ENCODE data around the gene PPP1R10.
A peak's percentile ranks its signal among the peaks of the same experiment; 100 is the strongest.

The PPP1R10 gene

DNA sequence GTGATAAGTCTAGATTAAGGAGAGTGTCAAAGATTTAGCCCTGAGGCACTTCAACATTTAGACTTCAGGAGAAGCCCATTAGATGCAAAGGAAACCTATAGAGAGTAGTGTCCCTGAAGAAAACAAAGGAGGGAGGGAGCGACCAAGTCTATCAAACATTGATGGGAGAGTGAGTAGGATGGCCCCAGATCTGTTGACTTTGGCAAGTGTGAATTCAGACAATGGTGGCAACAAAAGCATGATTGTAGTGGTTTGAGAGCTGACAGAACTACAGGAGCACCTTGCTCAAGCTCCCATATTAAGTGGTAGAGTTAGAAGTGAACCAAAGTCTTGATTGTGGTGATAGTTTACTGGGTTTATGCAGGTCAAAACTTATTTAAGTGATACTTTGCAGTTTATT is 46.8 kb downstream of the PPP1R10 start:
- H3K27me3 ChIP-seq, result no peaks in the 10 kb centered on the region
- peak overlapping the region; percentile 87 for H3K4me3 ChIP-seq (ENCODE audit: low read depth, low read length)
- TF ChIP-seq, protein P1, sequence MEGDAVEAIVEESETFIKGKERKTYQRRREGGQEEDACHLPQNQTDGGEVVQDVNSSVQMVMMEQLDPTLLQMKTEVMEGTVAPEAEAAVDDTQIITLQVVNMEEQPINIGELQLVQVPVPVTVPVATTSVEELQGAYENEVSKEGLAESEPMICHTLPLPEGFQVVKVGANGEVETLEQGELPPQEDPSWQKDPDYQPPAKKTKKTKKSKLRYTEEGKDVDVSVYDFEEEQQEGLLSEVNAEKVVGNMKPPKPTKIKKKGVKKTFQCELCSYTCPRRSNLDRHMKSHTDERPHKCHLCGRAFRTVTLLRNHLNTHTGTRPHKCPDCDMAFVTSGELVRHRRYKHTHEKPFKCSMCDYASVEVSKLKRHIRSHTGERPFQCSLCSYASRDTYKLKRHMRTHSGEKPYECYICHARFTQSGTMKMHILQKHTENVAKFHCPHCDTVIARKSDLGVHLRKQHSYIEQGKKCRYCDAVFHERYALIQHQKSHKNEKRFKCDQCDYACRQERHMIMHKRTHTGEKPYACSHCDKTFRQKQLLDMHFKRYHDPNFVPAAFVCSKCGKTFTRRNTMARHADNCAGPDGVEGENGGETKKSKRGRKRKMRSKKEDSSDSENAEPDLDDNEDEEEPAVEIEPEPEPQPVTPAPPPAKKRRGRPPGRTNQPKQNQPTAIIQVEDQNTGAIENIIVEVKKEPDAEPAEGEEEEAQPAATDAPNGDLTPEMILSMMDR (IDR thresholded peaks at IDR 0.05; ENCODE audit: low read depth, low read length), result no peak
- H3K4me1 ChIP-seq, result no peaks in the 10 kb centered on the region
- DNase-seq, result no peak
- H3K36me3 ChIP-seq, result no peaks in the 10 kb centered on the region; the same call in 1 of the 2 replicates
- H3K9me3 ChIP-seq, result no peaks in the 10 kb centered on the region

DNA sequence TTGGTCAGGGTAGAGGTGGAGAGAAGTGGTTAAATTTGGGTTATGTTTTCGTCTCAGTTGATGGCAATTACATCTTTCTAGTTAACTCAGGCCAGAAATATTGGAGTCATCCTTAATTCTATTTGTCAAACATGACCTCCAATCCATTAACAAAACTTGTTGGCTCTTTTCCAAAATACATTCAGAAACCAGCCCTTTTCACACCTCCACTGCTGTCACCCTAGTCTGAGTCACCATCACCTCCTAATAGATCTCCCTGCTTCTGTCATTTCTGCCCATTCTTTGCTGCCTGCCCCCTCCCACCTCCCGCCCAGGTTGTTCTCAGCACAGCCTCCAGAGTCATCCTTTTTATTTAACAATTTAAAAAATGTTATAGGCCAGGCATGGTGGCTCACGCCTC is 48.8 kb downstream of the PPP1R10 start:
- no peak for DNase-seq
- no peaks in the 10 kb centered on the region for H3K27me3 ChIP-seq
- H3K4me1 ChIP-seq, result no peaks in the 10 kb centered on the region
- H3K36me3 ChIP-seq, result peaks cover 7% of the 10 kb centered on the region; the same call in 1 of the 2 replicates
- no peaks in the 10 kb centered on the region for H3K9me3 ChIP-seq
- H3K4me3 ChIP-seq (ENCODE audit: low read depth, low read length), result no peak overlapping the region
- TF ChIP-seq, protein P1 (IDR thresholded peaks at IDR 0.05; ENCODE audit: low read depth, low read length), result no peak

DNA sequence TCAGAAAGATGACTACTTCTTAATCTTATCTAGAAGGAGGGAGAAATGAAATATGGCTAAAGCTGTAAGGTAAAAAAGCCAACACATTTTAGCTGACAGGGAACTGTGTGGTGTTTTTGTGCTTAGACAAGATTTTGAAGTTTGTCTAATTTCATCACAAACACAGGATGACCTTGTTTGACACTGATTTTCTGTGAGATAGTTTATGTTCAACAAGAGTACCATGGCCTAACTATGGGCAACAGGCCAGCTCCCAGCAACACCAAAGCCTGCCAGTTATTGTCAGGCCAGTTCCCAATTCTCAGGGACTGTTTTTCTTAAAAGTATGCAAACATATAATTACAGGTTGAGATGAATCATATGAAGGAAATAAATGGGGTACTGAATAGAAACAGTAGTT is 51.3 kb downstream of the PPP1R10 start:
- H3K27me3 ChIP-seq, result no peaks in the 10 kb centered on the region

DNA sequence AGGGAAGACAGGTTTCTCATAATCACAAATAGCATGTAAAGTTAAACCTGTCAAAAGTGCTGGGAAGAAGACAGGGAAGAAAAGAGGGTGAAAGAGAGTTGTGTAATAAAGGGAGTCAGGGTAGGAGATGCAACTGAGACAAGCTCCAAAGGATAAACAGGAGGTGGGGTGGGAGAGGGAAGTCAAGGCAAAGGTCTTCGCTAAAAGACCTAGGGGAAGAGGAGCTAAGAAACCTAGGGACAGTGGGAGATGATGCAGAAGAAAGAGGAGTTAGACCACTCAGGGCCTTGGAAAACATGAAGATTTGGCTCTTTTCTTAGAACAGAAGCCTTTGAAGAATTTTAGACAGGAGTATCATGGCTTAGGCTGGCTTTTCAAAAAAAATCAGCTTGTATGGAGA is 52.9 kb downstream of the PPP1R10 start:
- DNase-seq, result no peak
- Histone ChIP-seq H3K9me3 (no peaks in the 10 kb centered on the region), H3K27me3 (no peaks in the 10 kb centered on the region), H3K4me1 (no peaks in the 10 kb centered on the region), H3K36me3 (peaks cover 21% of the 10 kb centered on the region), H3K4me3 (ENCODE audit: low read depth, low read length) (no peak overlapping the region)
- TF ChIP-seq, protein P1 (IDR thresholded peaks at IDR 0.05; ENCODE audit: low read depth, low read length), result no peak

More for the DNA sequence above, 51.3 kb downstream of the PPP1R10 start:
- no peak for DNase-seq
- Histone ChIP-seq H3K4me1 (no peaks in the 10 kb centered on the region), H3K4me3 (ENCODE audit: low read depth, low read length) (no peak overlapping the region), H3K36me3 (peaks cover 21% of the 10 kb centered on the region), H3K9me3 (no peaks in the 10 kb centered on the region)
- TF ChIP-seq, protein P1 (IDR thresholded peaks at IDR 0.05; ENCODE audit: low read depth, low read length), result no peak

DNA sequence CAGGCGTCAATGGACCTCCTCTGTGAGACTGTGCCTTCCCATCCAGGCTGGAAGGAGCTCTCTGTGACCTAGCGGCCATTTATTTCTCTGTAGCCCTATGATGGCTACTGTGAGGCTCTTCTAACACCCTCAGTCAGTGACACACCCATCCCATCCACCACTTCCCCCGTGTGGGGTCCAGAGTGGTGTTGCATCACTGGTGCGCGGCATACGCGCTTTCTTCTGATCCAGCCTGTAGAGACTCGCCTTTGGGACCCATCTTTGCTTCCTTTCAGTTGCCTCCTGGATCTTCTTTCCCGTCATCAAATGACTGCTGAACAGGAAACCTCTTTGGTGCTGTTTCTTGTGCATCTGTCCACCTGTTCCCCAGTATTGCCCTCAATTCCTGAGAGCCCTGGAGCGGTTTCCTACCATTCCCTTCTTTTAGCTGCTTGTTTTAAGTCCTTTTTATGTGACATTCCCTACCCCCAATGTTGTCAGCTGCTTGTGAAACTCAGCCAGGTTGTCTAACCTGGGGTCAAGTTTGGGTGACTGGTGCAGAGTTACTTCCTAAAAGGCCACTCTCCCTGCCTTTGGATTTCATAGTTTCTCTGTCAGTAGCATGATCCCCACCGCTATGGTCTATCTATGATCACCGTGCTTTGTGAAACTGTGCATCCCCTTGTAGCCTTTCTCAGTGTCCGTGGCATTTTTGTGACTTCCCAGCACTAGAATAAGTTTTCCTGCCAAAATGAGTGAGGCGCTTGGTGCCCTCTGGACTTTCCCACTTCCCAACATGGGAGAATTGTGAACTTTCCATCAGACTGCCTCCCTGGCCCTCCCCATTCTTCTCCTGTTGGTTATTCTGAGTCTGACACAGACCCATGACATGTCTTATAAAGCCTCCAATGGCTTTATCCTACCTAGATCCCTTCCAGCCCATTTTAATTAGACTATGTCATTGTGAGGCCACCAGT is 54.3 kb downstream of the PPP1R10 start:
- Histone ChIP-seq H3K4me3 (ENCODE audit: low read depth, low read length) (no peak overlapping the region), H3K36me3 (peaks cover 30% of the 10 kb centered on the region), H3K9me3 (no peaks in the 10 kb centered on the region), H3K4me1 (no peaks in the 10 kb centered on the region), H3K27me3 (no peaks in the 10 kb centered on the region)
- DNase-seq, result no peak
- TF ChIP-seq, protein P1 (IDR thresholded peaks at IDR 0.05; ENCODE audit: low read depth, low read length), result no peak

DNA sequence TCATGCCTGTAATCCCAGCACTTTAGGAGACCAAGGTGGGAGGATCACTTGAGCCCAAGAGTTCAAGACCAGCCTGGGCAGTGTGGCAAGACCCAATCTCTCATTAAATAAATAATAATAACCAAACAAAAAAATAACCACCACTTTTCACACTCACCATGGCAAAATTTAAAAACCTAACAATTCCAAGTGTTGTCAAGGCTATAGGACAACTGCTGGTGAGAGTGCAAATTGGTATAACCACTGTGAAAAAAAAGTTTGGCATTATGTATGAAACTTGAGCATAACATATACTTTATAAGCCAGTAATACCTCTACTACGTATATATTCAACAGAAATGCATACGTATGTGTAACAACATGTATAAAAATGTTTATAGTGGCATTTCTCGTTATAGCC is 56.1 kb downstream of the PPP1R10 start:
- TF ChIP-seq, protein P1 (IDR thresholded peaks at IDR 0.05; ENCODE audit: low read depth, low read length), result no peak
- DNase-seq, result no peak
- Histone ChIP-seq H3K9me3 (no peaks in the 10 kb centered on the region), H3K4me3 (ENCODE audit: low read depth, low read length) (no peak overlapping the region), H3K36me3 (peaks cover 30% of the 10 kb centered on the region), H3K4me1 (no peaks in the 10 kb centered on the region), H3K27me3 (no peaks in the 10 kb centered on the region)

Measured in BE2C (cell line).